Vagina (tissue), 2 donors: ENCODE results near the gene IL4.

Experiments used
- CTCF ChIP-seq, 3 experiments: fragments of 450-650 bp in 2 of 3; fragments of 200-600 bp in 1 of 3; sonication (generic) in 1 of 3; IDR thresholded peaks; one replicate each; pipeline ENCODE4 v1.5.1; 2017 to 2019; ENCODE audit warnings: antibody characterized with exemption in 3 of 3, mild to moderate bottlenecking in 2 of 3, moderate library complexity in 2 of 3
- POLR2A ChIP-seq, 2 donors: fragments of 450-650 bp; IDR thresholded peaks; one replicate each; pipeline ENCODE4 v1.6.1; 2017; ENCODE audit warnings: antibody characterized with exemption in 2 of 2, mild to moderate bottlenecking in 2 of 2, moderate library complexity in 2 of 2
- POLR2AphosphoS5 ChIP-seq, 2 donors: sonication (generic); formaldehyde crosslinking; IDR thresholded peaks; one replicate each; pipeline ENCODE4 v1.9.0; 2017; ENCODE audit warnings: antibody characterized with exemption in 2 of 2, mild to moderate bottlenecking in 2 of 2, low read depth in 1 of 2; ENCODE audit not compliant: insufficient read depth in 1 of 2

DNA sequence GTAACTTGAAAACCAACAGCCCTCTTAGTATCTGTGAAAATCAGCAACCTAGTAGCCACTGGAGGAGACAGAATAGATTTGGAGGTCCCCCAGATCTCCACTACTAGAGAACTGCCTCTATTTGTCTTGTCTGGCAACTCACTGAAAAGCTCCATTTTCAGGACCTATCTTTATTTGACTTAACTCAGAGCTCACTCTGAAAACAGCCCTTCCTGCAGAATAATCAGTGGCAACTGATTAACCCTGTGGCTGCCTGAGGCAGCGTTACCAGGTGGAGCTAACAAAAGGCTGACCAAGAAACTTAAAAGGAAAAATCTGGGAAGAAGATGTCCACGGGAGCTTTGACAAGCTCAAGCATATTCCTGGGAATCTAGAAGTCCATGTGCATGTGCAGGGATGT is 26.3 kb upstream of the IL4 start:
- TF ChIP-seq CTCF (IDR thresholded peaks at IDR 0.05) (no peak), POLR2A (IDR thresholded peaks at IDR 0.05) (no peak), POLR2AphosphoS5 (IDR thresholded peaks at IDR 0.05; ENCODE audit: insufficient read depth in 1 of 2, low read depth in 1 of 2) (no peak)
